Omental fat pad (tissue), 4 donors: ENCODE results near the gene CDH23. TPM values are rescaled to one million over a fixed set of nuclear protein-coding genes. Genes with fewer than 3 reads are reported as not detected.

Experiments used
- ATAC-seq: fragments of 150-250 bp; one replicate; pipeline ENCODE4 v1.9.1; 2016; ENCODE audit warnings: mild to moderate bottlenecking, moderate library complexity; ENCODE audit not compliant: low FRiP score
- DNase-seq: peaks from one replicate; pipeline ENCODE4 v3.0.0-alpha.2; 2019; ENCODE audit warnings: low spot score
- CTCF ChIP-seq, 3 donors: fragments of 450-650 bp; IDR thresholded peaks; one replicate each; pipeline ENCODE4 v1.5.1; 2016 to 2017; ENCODE audit warnings: antibody characterized with exemption in 3 of 3, mild to moderate bottlenecking in 3 of 3, moderate library complexity in 2 of 3
- total RNA-seq, 4 donors: library from RNA; depleted of rRNA; stranded (reverse); fragments of >200 nt; gene quantifications; one replicate each; pipeline ENCODE4 v1.1.0, GENCODE V29; 2016

Gene CDH23
- total RNA-seq, 4 donors from 2014 or later, result 25.3 to 41.9 (median 34.4) TPM

GRCh38 chr10:71404503-71405295 lies 8.0 kb downstream of the CDH23 start:
- DNase-seq, result no peak
- no peak for ATAC-seq
- TF ChIP-seq CTCF (IDR thresholded peaks at IDR 0.05), result no peak

- no peak for DNase-seq
- ATAC-seq, result no peak
- TF ChIP-seq CTCF (IDR thresholded peaks at IDR 0.05), result no peak
Observed at GRCh38 chr10:71406878-71407277, 10.2 kb downstream of the CDH23 start.

DNA sequence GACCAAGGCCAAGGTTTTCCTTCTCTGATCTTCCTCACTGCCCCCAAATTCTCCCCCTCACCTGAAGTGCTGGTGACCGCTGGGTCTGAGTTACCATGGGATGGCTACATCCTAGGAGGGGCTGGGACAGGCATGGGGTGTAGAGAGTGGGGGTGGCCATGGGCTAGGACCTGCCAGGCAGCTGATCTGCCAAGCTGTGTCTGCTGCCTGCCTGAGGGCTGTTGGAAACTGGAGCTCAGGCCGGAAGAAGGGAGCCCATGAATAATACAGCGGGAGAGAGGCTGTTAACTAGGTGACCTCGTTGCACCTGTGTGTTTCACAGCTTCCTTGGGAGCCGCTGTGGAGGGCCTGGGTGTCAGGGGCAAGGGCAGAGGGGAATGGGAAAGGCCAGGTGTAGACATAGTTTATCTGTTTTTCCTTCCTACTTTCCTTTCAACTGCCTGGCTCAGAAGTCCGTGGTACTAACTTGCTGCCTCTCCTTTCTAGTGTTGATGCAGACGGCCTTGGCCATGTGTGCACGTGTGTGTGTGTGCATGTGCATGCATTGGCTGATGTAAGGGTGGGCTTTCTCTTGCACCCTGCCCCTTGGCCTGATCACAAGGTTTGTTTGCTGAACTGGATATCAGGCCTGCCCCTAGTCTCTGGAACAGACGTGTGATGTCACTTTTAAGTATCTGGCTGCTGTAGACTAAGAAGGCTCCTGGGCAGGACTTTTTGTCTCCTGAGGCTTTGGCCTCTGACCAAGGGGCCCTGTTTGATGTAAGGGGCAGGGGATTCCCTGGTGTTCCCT lies 11.9 kb downstream of the CDH23 start:
- ATAC-seq (no peak), DNase-seq (no peak)
- no peak for TF ChIP-seq CTCF (IDR thresholded peaks at IDR 0.05)

GRCh38 chr10:71409516-71410104 lies 12.9 kb downstream of the CDH23 start:
- ATAC-seq (no peak), DNase-seq (no peak)
- no peak for TF ChIP-seq CTCF (IDR thresholded peaks at IDR 0.05)

- DNase-seq (no peak), ATAC-seq (no peak)
- TF ChIP-seq CTCF (IDR thresholded peaks at IDR 0.05), result no peak
Observed at GRCh38 chr10:71413581-71413980, 16.9 kb downstream of the CDH23 start.

DNA sequence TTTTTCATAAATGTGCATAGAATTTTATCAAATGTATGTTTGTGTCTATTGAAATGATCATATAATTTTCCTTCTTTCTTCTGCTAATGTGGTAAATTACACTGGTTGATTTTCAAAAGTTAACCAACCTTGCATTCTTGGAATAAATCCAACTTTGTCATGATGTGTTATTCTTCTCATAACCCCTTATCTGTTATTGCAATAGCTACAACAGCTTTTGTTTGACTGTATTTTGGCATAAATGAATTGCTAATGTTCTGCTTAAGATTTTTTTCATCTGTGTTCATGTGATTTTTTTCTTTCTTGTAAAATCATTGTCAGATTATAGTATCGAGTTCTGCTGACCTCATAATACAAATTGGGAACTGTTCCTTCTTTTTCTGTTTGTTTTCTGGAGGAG lies 17.6 kb downstream of the CDH23 start:
- TF ChIP-seq CTCF (IDR thresholded peaks at IDR 0.05), result no peak
- ATAC-seq, result no peak
- DNase-seq, result no peak
